Neural cell (in vitro differentiated cells): ENCODE data around the gene DTX1. TPM values are rescaled to one million over a fixed set of nuclear protein-coding genes. Genes with fewer than 3 reads are reported as not detected.

ENCODE experiments used
- H2AFZ ChIP-seq: fragments of 200-600, 300-800 bp; sonication (generic), shearing (Covaris generic); 2 replicates; pipeline ENCODE4 v1.6.0; 2014; ENCODE audit warnings: low read depth, mild to moderate bottlenecking, antibody characterized with exemption, low read length, moderate library complexity
- H3F3A ChIP-seq: fragments of 200-600 bp; shearing (Covaris generic); 2 replicates; pipeline ENCODE4 v1.6.1; 2016; ENCODE audit warnings: mild to moderate bottlenecking, moderate library complexity, mixed read lengths, antibody characterized with exemption, low read length; ENCODE audit not compliant: insufficient read depth, poor library complexity, severe bottlenecking
- H3K27ac ChIP-seq: fragments of 200-600, 300-800 bp; sonication (generic), shearing (Covaris generic); 2 replicates; pipeline ENCODE4 v1.5.1; 2014; ENCODE audit warnings: mild to moderate bottlenecking, low read length, moderate library complexity
- H3K27me3 ChIP-seq: fragments of 300-800, 200-600 bp; sonication (generic), shearing (Covaris generic); 2 replicates; pipeline ENCODE4 v1.6.0; 2014; ENCODE audit warnings: mild to moderate bottlenecking, low read depth, low read length, moderate library complexity; ENCODE audit not compliant: insufficient read depth
- H3K36me3 ChIP-seq: fragments of 300-800, 200-600 bp; sonication (generic), shearing (Covaris generic); 2 replicates; pipeline ENCODE4 v1.5.1; 2014; ENCODE audit warnings: mild to moderate bottlenecking, antibody characterized with exemption, low read length, moderate library complexity; ENCODE audit not compliant: insufficient read depth
- H3K4me2 ChIP-seq: fragments of 300-800, 200-600 bp; sonication (generic), shearing (Covaris generic); 2 replicates; pipeline ENCODE4 v1.6.0; 2014; ENCODE audit warnings: mild to moderate bottlenecking, low read length
- H3K4me3 ChIP-seq: fragments of 300-800, 200-600 bp; sonication (generic), shearing (Covaris generic); 2 replicates; pipeline ENCODE4 v1.5.1; 2014; ENCODE audit warnings: mild to moderate bottlenecking, low read length, moderate library complexity
- H3K79me2 ChIP-seq: fragments of 200-600 bp; shearing (Covaris generic); replicated peaks from 2 replicates; pipeline ENCODE4 v1.6.0; 2014; ENCODE audit warnings: mild to moderate bottlenecking, low read length, moderate library complexity; ENCODE audit not compliant: insufficient read depth
- H3K9ac ChIP-seq: fragments of 300-800, 200-600 bp; sonication (generic), shearing (Covaris generic); 2 replicates; pipeline ENCODE4 v1.6.1; 2016; ENCODE audit warnings: mild to moderate bottlenecking, low read length, mixed read lengths
- H3K9me2 ChIP-seq: fragments of 200-600 bp; shearing (Covaris generic); 2 replicates; pipeline ENCODE4 v1.6.1; 2016; ENCODE audit warnings: mild to moderate bottlenecking, low read length, mixed read lengths; ENCODE audit not compliant: insufficient read depth
- H3K9me3 ChIP-seq: fragments of 200-600, 300-800 bp; sonication (generic), shearing (Covaris generic); 2 replicates; pipeline ENCODE4 v1.6.1; 2016; ENCODE audit warnings: mild to moderate bottlenecking, mixed run types, low read length, moderate library complexity, mixed read lengths
- H4K20me1 ChIP-seq: fragments of 200-600 bp; shearing (Covaris generic); 2 replicates; pipeline ENCODE4 v1.6.1; 2016; ENCODE audit warnings: mild to moderate bottlenecking, mixed run types; ENCODE audit not compliant: insufficient read depth
- EP300 ChIP-seq: fragments of 450-650 bp; conservative IDR thresholded peaks from 2 replicates; pipeline ENCODE4 v1.6.1; 2014; ENCODE audit warnings: antibody characterized with exemption, mild to moderate bottlenecking, moderate library complexity; ENCODE audit not compliant: poor library complexity, severe bottlenecking
- EZH2 ChIP-seq: fragments of 200-600, 300-800 bp; shearing (Covaris generic), sonication (generic); IDR thresholded peaks from 2 replicates; pipeline ENCODE4 v1.6.1; 2014; ENCODE audit warnings: antibody characterized with exemption, low read length, borderline replicate concordance, mild to moderate bottlenecking; ENCODE audit not compliant: insufficient read depth, poor library complexity, severe bottlenecking
- MXI1 ChIP-seq: fragments of 450-650 bp; conservative IDR thresholded peaks from 2 replicates; pipeline ENCODE4 v1.6.1; 2014; ENCODE audit warnings: antibody characterized with exemption, mild to moderate bottlenecking; ENCODE audit not compliant: poor library complexity, severe bottlenecking
- POLR2AphosphoS5 ChIP-seq: IDR thresholded peaks from 2 replicates; pipeline ENCODE4 v1.6.1; 2012
- RAD21 ChIP-seq: fragments of 450-650 bp; conservative IDR thresholded peaks from 2 replicates; pipeline ENCODE4 v1.6.1; 2014; ENCODE audit warnings: antibody characterized with exemption, mild to moderate bottlenecking, moderate library complexity
- SMC3 ChIP-seq: fragments of 450-650 bp; conservative IDR thresholded peaks from 2 replicates; pipeline ENCODE4 v1.6.1; 2014; ENCODE audit warnings: antibody characterized with exemption, mild to moderate bottlenecking, moderate library complexity; ENCODE audit not compliant: poor library complexity
- TAF1 ChIP-seq: IDR thresholded peaks from 2 replicates; pipeline ENCODE4 v1.6.1; 2012; ENCODE audit warnings: low read depth
- polyA plus RNA-seq: library from polyadenylated mRNA; depleted of rRNA; stranded (reverse); fragments of >200 nt; gene quantifications from 2 replicates; pipeline ENCODE4 v1.2.3, GENCODE V29; 2014
- TF ChIP-seq, protein P1 (sequence below): fragments of 450-650 bp; IDR thresholded peaks from 2 replicates; pipeline ENCODE4 v1.5.1; 2014; ENCODE audit warnings: antibody characterized with exemption, mild to moderate bottlenecking, moderate library complexity; ENCODE audit not compliant: poor library complexity, severe bottlenecking
- TF ChIP-seq, protein P2 (sequence below): IDR thresholded peaks from 2 replicates; pipeline ENCODE4 v1.6.1; 2012; ENCODE audit warnings: borderline replicate concordance

Gene DTX1
- polyA plus RNA-seq, 1 donor from 2014 or later: 30.7 TPM

DNA sequence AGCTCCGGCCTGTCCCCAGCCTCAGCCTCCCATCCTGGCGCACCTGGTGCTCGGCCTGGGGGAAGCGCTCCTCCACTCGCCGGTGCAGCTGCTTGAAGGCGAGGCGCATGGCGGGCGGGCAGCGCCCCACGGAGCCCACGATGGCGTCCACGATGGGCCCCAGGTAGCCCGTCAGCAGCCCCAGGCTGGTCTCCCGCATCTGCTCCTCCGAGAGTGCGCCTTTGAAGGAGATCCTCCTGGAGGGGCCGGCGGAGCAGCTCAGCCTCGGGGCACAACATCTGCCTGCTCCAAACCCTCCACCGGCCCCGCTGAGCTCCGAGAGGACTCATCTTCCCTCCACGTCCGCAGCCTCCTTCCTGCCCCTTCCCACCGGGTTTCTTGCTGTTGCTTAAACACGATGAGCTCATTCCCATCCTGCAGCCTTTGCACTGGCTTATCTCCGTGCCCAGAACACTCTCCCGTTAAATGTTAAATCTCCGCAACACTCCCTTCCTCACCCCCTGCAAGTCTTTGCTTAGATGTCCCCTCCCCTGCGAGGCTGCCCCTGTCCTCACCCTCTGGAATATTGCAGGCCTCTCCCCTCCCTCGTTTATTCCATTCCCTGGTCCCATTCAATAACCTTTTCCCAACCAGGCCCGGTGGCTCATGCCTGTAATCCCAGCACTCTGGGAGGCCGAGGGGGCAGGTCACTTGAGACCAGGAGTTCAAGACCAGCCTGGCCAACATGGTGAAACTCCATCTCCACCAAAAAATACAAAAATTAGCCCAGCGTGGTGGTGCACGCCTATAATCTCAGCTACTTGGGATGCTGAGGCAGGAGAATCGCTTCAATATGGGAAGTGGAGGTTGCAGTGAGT is 55.7 kb downstream of the DTX1 start:
- no peak overlapping the region for H2AFZ ChIP-seq
- no peak overlapping the region for H3K9ac ChIP-seq

DNA sequence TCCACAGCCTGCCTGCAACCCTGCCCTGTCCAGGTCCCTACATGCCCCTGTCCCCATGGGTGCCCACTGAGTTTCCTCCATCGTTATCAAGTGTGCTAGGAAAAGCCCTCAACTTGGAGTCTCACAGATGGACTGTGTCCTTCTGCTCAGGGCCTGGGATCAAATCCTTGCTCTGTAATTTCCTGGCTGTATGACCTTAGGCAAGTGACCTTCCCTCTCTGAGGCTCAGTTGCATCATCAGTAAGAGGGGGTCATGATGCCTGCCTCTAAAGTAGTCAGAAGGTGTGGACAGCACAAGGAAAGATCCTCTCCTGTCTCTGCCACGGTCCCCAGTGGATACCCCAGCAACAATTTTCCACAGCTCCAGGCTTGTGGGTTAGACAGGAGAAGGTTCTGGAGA is 56.9 kb downstream of the DTX1 start:
- Histone ChIP-seq H3K9me3 (no peaks in the 10 kb centered on the region), H3K9me2 (no peaks in the 10 kb centered on the region), H2AFZ (no peak overlapping the region), H3K79me2 (no peaks in the 10 kb centered on the region), H3F3A (no peaks in the 10 kb centered on the region), H3K27ac (no peak overlapping the region), H3K4me3 (no peak overlapping the region), H3K27me3 (no peaks in the 10 kb centered on the region), H3K9ac (no peak overlapping the region), H4K20me1 (no peaks in the 10 kb centered on the region), H3K4me2 (no peak overlapping the region), H3K36me3 (no peaks in the 10 kb centered on the region)
- TF ChIP-seq MXI1 (no peak), EP300 (no peak), POLR2AphosphoS5 (no peak), RAD21 (no peak), EZH2 (no peak), TAF1 (no peak)

More for the DNA sequence above, 55.7 kb downstream of the DTX1 start:
- TF ChIP-seq EP300 (no peak), RAD21 (no peak), SMC3 (no peak), POLR2AphosphoS5 (no peak), TAF1 (no peak), MXI1 (no peak), EZH2 (no peak)
- TF ChIP-seq, protein P1, sequence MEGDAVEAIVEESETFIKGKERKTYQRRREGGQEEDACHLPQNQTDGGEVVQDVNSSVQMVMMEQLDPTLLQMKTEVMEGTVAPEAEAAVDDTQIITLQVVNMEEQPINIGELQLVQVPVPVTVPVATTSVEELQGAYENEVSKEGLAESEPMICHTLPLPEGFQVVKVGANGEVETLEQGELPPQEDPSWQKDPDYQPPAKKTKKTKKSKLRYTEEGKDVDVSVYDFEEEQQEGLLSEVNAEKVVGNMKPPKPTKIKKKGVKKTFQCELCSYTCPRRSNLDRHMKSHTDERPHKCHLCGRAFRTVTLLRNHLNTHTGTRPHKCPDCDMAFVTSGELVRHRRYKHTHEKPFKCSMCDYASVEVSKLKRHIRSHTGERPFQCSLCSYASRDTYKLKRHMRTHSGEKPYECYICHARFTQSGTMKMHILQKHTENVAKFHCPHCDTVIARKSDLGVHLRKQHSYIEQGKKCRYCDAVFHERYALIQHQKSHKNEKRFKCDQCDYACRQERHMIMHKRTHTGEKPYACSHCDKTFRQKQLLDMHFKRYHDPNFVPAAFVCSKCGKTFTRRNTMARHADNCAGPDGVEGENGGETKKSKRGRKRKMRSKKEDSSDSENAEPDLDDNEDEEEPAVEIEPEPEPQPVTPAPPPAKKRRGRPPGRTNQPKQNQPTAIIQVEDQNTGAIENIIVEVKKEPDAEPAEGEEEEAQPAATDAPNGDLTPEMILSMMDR: no peak
- TF ChIP-seq, protein P2, sequence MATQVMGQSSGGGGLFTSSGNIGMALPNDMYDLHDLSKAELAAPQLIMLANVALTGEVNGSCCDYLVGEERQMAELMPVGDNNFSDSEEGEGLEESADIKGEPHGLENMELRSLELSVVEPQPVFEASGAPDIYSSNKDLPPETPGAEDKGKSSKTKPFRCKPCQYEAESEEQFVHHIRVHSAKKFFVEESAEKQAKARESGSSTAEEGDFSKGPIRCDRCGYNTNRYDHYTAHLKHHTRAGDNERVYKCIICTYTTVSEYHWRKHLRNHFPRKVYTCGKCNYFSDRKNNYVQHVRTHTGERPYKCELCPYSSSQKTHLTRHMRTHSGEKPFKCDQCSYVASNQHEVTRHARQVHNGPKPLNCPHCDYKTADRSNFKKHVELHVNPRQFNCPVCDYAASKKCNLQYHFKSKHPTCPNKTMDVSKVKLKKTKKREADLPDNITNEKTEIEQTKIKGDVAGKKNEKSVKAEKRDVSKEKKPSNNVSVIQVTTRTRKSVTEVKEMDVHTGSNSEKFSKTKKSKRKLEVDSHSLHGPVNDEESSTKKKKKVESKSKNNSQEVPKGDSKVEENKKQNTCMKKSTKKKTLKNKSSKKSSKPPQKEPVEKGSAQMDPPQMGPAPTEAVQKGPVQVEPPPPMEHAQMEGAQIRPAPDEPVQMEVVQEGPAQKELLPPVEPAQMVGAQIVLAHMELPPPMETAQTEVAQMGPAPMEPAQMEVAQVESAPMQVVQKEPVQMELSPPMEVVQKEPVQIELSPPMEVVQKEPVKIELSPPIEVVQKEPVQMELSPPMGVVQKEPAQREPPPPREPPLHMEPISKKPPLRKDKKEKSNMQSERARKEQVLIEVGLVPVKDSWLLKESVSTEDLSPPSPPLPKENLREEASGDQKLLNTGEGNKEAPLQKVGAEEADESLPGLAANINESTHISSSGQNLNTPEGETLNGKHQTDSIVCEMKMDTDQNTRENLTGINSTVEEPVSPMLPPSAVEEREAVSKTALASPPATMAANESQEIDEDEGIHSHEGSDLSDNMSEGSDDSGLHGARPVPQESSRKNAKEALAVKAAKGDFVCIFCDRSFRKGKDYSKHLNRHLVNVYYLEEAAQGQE: no peak
- Histone ChIP-seq H3F3A (no peaks in the 10 kb centered on the region), H3K4me2 (no peak overlapping the region), H3K27ac (no peak overlapping the region), H3K79me2 (no peaks in the 10 kb centered on the region), H3K27me3 (no peaks in the 10 kb centered on the region), H3K36me3 (no peaks in the 10 kb centered on the region), H4K20me1 (no peaks in the 10 kb centered on the region), H3K9me3 (no peaks in the 10 kb centered on the region), H3K9me2 (no peaks in the 10 kb centered on the region), H3K4me3 (no peak overlapping the region)
